A673 (cell line): ENCODE results near the gene LIN7B. TPM values are rescaled to one million over a fixed set of nuclear protein-coding genes. Genes with fewer than 3 reads are reported as not detected.
"Not testable (repeated sequence)": the region's sequence is repeated elsewhere in the genome, so short reads cannot be mapped to it uniquely, and the experiment has no call there.

ENCODE experiments used
- BruUV-seq: library from RNA; stranded (reverse); fragments of 400-500 nt; replicated peaks from 2 replicates; lab custom pipeline; 2021; lab: Mats Ljungman, UMichigan
- CTCF ChIA-PET: fragments of 300-600 bp; sonication (Branson Sonifier 250); formaldehyde crosslinking; loops from one replicate; lab custom pipeline; 2022; ENCODE audit warnings: antibody characterized with exemption; lab: Charles Lee
- POLR2A ChIA-PET: fragments of 300-600 bp; sonication (Branson Sonifier 250); formaldehyde crosslinking; loops from one replicate; lab custom pipeline; 2022; ENCODE audit warnings: antibody characterized with exemption; ENCODE audit not compliant: low non-redundant PET; lab: Charles Lee
- DNase-seq: peaks from one replicate; pipeline ENCODE4 v3.0.0-alpha.2; 2015; ENCODE audit warnings: low spot score
- H3K27ac ChIP-seq: fragments of 200-600 bp; sonication (generic); 2 replicates; pipeline ENCODE4 v1.5.1; 2016; ENCODE audit warnings: mixed run types, low read depth, mild to moderate bottlenecking, mixed read lengths, antibody characterized with exemption, low read length; ENCODE audit not compliant: poor library complexity, severe bottlenecking
- H3K27me3 ChIP-seq: fragments of 200-600 bp; sonication (generic); replicated peaks from 2 replicates; pipeline ENCODE4 v1.6.1; 2017; ENCODE audit warnings: mixed run types, low read depth, mild to moderate bottlenecking, mixed read lengths, antibody characterized with exemption, low read length; ENCODE audit not compliant: insufficient read depth, poor library complexity
- H3K36me3 ChIP-seq: fragments of 200-600 bp; sonication (generic); 2 replicates; pipeline ENCODE4 v1.6.1; 2016; ENCODE audit warnings: mixed run types, mild to moderate bottlenecking, mixed read lengths, antibody characterized with exemption, low read length; ENCODE audit not compliant: insufficient read depth, poor library complexity, severe bottlenecking
- H3K4me1 ChIP-seq: fragments of 200-600 bp; sonication (generic); 2 replicates; pipeline ENCODE4 v1.6.1; 2017; ENCODE audit warnings: mixed run types, mild to moderate bottlenecking, mixed read lengths, antibody characterized with exemption, low read length; ENCODE audit not compliant: insufficient read depth, poor library complexity, severe bottlenecking
- H3K4me3 ChIP-seq: fragments of 200-600 bp; sonication (generic); 2 replicates; pipeline ENCODE4 v1.5.1; 2016; ENCODE audit warnings: low read depth, mixed run types, mild to moderate bottlenecking, mixed read lengths, low read length; ENCODE audit not compliant: poor library complexity, severe bottlenecking
- H3K9me3 ChIP-seq: fragments of 200-600 bp; sonication (generic); 2 replicates; pipeline ENCODE4 v1.6.1; 2016; ENCODE audit warnings: mixed run types, low read depth, mild to moderate bottlenecking, mixed read lengths, antibody characterized with exemption, low read length; ENCODE audit not compliant: poor library complexity, severe bottlenecking
- EZH2 ChIP-seq: fragments of 200-600 bp; sonication (generic); IDR thresholded peaks from 2 replicates; pipeline ENCODE4 v1.6.1; 2017; ENCODE audit warnings: borderline replicate concordance, low read depth, mild to moderate bottlenecking, mixed read lengths, antibody characterized with exemption, low read length; ENCODE audit not compliant: poor library complexity, severe bottlenecking
- intact Hi-C: fragments of 100-400 bp; cut with micrococcal nuclease; formaldehyde crosslinking; loops from one replicate; pipeline ENCODE4 v1.10.0; 2022; ENCODE audit not compliant: unreplicated experiment
- total RNA-seq: library from RNA; stranded (reverse); gene quantifications from 2 replicates; pipeline ENCODE4 v1.2.3, GENCODE V29; 2021
- TF ChIP-seq, protein P1 (sequence below): fragments of 300-800, 200-600 bp; sonication (generic); conservative IDR thresholded peaks from 2 replicates; pipeline ENCODE4 v1.5.1; 2017; ENCODE audit warnings: low read depth, mild to moderate bottlenecking, antibody characterized with exemption, low read length, moderate library complexity, mixed read lengths

Gene LIN7B
- total RNA-seq, 1 experiment from 2014 or later = 19.9 TPM

GRCh38 chr19:49119411-49120324, 5.5 kb downstream of the LIN7B start, which contains the start of gene PPFIA3:
PPFIA3 (plus strand) TSS chr19:49119544; CDS start chr19:49127874, 8,330 bp downstream.
- BruUV-seq = no TSS peak
- no peaks in the 10 kb centered on the region for H3K9me3 ChIP-seq
- H3K27me3 ChIP-seq = no peaks in the 10 kb centered on the region
- peak within 1 kb of the TSS; percentile 97 for H3K27ac ChIP-seq
- DNase-seq = peak; percentile 42
- intact Hi-C loops = no loop called here
- ChIA-PET POLR2A (interaction anchor here (0.6 to 0.8 kb wide), 2 partner anchors 20 to 29 kb away, joined by 5 to 7 read pairs; no protein-coding TSS in a partner anchor), CTCF (interaction anchor here (1.5 kb wide), 1 partner anchor 27 kb away, joined by 4 read pairs; no protein-coding TSS in a partner anchor)
- H3K4me3 ChIP-seq = peak within 1 kb of the TSS; percentile 79
- TF ChIP-seq, protein P1, sequence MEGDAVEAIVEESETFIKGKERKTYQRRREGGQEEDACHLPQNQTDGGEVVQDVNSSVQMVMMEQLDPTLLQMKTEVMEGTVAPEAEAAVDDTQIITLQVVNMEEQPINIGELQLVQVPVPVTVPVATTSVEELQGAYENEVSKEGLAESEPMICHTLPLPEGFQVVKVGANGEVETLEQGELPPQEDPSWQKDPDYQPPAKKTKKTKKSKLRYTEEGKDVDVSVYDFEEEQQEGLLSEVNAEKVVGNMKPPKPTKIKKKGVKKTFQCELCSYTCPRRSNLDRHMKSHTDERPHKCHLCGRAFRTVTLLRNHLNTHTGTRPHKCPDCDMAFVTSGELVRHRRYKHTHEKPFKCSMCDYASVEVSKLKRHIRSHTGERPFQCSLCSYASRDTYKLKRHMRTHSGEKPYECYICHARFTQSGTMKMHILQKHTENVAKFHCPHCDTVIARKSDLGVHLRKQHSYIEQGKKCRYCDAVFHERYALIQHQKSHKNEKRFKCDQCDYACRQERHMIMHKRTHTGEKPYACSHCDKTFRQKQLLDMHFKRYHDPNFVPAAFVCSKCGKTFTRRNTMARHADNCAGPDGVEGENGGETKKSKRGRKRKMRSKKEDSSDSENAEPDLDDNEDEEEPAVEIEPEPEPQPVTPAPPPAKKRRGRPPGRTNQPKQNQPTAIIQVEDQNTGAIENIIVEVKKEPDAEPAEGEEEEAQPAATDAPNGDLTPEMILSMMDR = no peak
- TF ChIP-seq EZH2 = no peak
- H3K4me1 ChIP-seq = peaks cover 11% of the 10 kb centered on the region
- H3K36me3 ChIP-seq = no peaks in the 10 kb centered on the region

GRCh38 chr19:49120325-49120683, 6.1 kb downstream of the LIN7B start:
- Histone ChIP-seq H3K27ac (peak overlapping the region; percentile 97), H3K36me3 (no peaks in the 10 kb centered on the region), H3K4me1 (peaks cover 11% of the 10 kb centered on the region), H3K4me3 (peak overlapping the region; percentile 79), H3K9me3 (no peaks in the 10 kb centered on the region), H3K27me3 (no peaks in the 10 kb centered on the region)
- no peak for DNase-seq
- CTCF ChIA-PET = interaction anchor here (1.5 kb wide), 1 partner anchor 26 kb away, joined by 4 read pairs; no protein-coding TSS in a partner anchor
- POLR2A ChIA-PET = no interaction called here
- BruUV-seq = no TSS peak
- intact Hi-C loops = no loop called here
- TF ChIP-seq, protein P1 = no peak
- TF ChIP-seq EZH2 = no peak

DNA sequence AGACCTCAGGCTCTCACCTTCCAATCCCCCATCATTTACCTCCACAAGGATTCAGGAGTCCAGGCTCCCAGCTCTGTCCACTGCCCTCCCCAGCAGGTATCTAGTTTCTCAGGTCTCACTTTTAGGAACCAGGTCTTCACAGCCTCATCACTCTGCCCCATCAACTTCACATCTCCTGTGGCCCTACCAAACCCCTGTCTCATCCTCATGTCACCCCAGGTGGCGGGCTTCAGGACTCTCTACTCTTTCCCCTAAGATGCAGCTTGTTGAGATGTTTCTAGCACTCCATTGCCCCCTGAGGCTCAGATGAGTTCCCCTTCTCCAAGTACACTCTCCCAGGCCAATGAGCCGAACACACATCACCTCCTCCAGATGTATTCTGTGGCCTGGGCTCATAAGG, 6.7 kb downstream of the LIN7B start:
- H3K9me3 ChIP-seq = no peaks in the 10 kb centered on the region
- POLR2A ChIA-PET = no interaction called here
- intact Hi-C loops = no loop called here
- no peak overlapping the region for H3K4me3 ChIP-seq
- no peaks in the 10 kb centered on the region for H3K36me3 ChIP-seq
- BruUV-seq = no TSS peak
- no peak overlapping the region for H3K27ac ChIP-seq
- H3K27me3 ChIP-seq = no peaks in the 10 kb centered on the region
- DNase-seq = no peak
- H3K4me1 ChIP-seq = peaks cover 11% of the 10 kb centered on the region
- CTCF ChIA-PET = interaction anchor here (1.5 kb wide), 1 partner anchor 26 kb away, joined by 4 read pairs; no protein-coding TSS in a partner anchor
- TF ChIP-seq EZH2 = no peak
- TF ChIP-seq, protein P1 = no peak

DNA sequence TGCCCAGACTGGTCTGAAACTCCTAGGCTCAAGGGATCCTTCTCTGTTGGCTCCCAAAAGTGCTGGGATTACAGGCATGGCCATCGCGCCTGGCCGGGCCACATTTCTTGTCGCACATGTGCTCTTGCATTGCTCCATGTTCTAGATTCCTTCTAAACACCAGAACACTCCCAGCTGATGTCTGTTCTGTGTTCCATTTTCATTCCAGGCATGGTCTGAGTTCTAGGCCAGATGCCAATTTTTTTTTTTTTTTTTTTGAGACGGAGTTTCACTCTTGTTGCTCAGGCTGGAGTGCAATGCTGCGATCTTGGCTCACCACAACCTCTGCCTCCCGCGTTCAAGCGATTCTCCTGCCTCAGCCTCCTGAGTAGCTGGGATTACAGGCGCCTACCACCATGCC, 7.7 kb downstream of the LIN7B start:
- H3K9me3 ChIP-seq, H3K27me3 ChIP-seq, DNase-seq, H3K27ac ChIP-seq, BruUV-seq, POLR2A ChIA-PET, H3K36me3 ChIP-seq, intact Hi-C loops, H3K4me3 ChIP-seq: not testable (repeated sequence)
- CTCF ChIA-PET = interaction anchor here (0.6 kb wide), 1 partner anchor 135 kb away, joined by 3 read pairs; no protein-coding TSS in a partner anchor
- H3K4me1 ChIP-seq = peaks cover 11% of the 10 kb centered on the region

DNA sequence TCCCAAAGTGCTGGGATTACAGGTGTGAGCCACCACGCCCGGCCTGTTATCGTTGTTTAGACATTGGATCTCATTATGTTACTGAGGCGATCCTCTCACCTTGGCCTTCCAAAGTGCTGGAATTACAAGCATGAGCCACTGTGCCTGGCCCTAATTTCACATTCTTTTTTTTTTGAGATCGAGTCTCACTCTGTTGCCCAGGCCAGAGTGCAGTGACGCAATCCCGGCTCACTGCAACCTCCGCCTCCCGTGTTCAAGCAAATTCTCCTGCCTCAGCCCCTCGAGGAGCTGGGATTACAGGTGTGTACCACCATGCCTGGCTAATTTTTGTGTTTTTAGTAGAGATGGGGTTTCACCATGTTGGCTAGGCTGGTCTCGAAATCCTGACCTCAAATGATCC, 9.1 kb downstream of the LIN7B start:
- H3K36me3 ChIP-seq, intact Hi-C loops, POLR2A ChIA-PET, H3K27me3 ChIP-seq, DNase-seq, H3K27ac ChIP-seq, H3K4me3 ChIP-seq, BruUV-seq, H3K9me3 ChIP-seq: not testable (repeated sequence)
- peaks cover 11% of the 10 kb centered on the region for H3K4me1 ChIP-seq
- CTCF ChIA-PET = interaction anchor here (0.5 to 0.7 kb wide), 2 partner anchors 39 to 382 kb away, joined by 4 to 9 read pairs; no protein-coding TSS in a partner anchor
